SK-N-SH (cell line): Measurements from ENCODE around the gene MMP28. TPM values are rescaled to one million over a fixed set of nuclear protein-coding genes. Genes with fewer than 3 reads are reported as not detected.
A peak's percentile ranks its signal among the peaks of the same experiment; 100 is the strongest.

Experiments used
- CTCF ChIA-PET: fragments of 300-600, 350-600 bp; formaldehyde crosslinking; extraction: SDS; loops from one replicate; lab custom pipeline; 2021; lab: Yijun Ruan, JAX
- POLR2A ChIA-PET: fragments of 350-600 bp; sonication (Branson Sonifier 250); formaldehyde crosslinking; extraction: SDS; loops from one replicate; lab custom pipeline; 2020; ENCODE audit warnings: antibody characterized with exemption, inconsistent platforms; lab: Yijun Ruan, JAX
- DNase-seq: peaks from one replicate; pipeline ENCODE4 v3.0.0; 2012
- H2AFZ ChIP-seq: fragments of 200-600 bp; sonication (generic); 2 replicates; pipeline ENCODE4 v1.8.1; 2016; ENCODE audit warnings: antibody characterized with exemption, mild to moderate bottlenecking, low read depth
- H3F3A ChIP-seq: fragments of 200-600 bp; sonication (generic); replicated peaks from 2 replicates; pipeline ENCODE3; 2016; ENCODE audit warnings: antibody characterized with exemption, mild to moderate bottlenecking; ENCODE audit not compliant: insufficient read depth
- H3K27ac ChIP-seq, 2 experiments: fragments of 200-500 bp in 1 of 2; fragments of 200-600 bp in 1 of 2; sonication (Bioruptor generic) in 1 of 2; sonication (generic), shearing (Covaris generic) in 1 of 2; 2 replicates each; pipeline versions ENCODE4 v1.5.1 to v1.6.1; 2014 to 2016; ENCODE audit warnings: low read depth in 2 of 2, inconsistent platforms in 1 of 2, low read length in 1 of 2, mild to moderate bottlenecking in 1 of 2, mixed read lengths in 1 of 2
- H3K27me3 ChIP-seq: fragments of 200-600 bp; sonication (generic), shearing (Covaris generic); 2 replicates; pipeline ENCODE4 v1.6.1; 2016; ENCODE audit warnings: mixed run types; ENCODE audit not compliant: insufficient read depth
- H3K36me3 ChIP-seq, 2 experiments: fragments of 200-500 bp in 1 of 2; fragments of 200-600 bp in 1 of 2; sonication (Bioruptor generic) in 1 of 2; sonication (generic) in 1 of 2; replicated peaks in 1 of 2; 2 replicates each; pipeline versions ENCODE3 to v1.5.1; 2014 to 2016; ENCODE audit warnings: low read length in 1 of 2, mild to moderate bottlenecking in 1 of 2; ENCODE audit not compliant: insufficient read depth in 2 of 2, control insufficient read depth in 1 of 2
- H3K4me1 ChIP-seq, 2 experiments: fragments of 200-500 bp in 1 of 2; fragments of 200-600 bp in 1 of 2; sonication (Bioruptor generic) in 1 of 2; sonication (generic), shearing (Covaris generic) in 1 of 2; 2 replicates each; pipeline versions ENCODE4 v1.5.1 to v1.6.1; 2014 to 2016; ENCODE audit warnings: low read depth in 1 of 2, low read length in 1 of 2, mixed run types in 1 of 2; ENCODE audit not compliant: insufficient read depth in 2 of 2, control insufficient read depth in 1 of 2
- H3K4me2 ChIP-seq: fragments of 200-600 bp; sonication (generic), shearing (Covaris generic); 2 replicates; pipeline ENCODE4 v1.6.1; 2017; ENCODE audit warnings: mixed run types
- H3K4me3 ChIP-seq, 2 experiments: fragments of 200-500 bp in 1 of 2; fragments of 200-600 bp in 1 of 2; sonication (Bioruptor generic) in 1 of 2; sonication (generic), shearing (Covaris generic) in 1 of 2; 2 replicates each; pipeline versions ENCODE4 v1.5.1 to v1.8.1; 2014 to 2016; ENCODE audit warnings: low read depth in 2 of 2, inconsistent platforms in 1 of 2, low read length in 1 of 2, mild to moderate bottlenecking in 1 of 2, mixed read lengths in 1 of 2, moderate library complexity in 1 of 2
- H3K79me2 ChIP-seq: fragments of 200-600 bp; sonication (generic); 2 replicates; pipeline ENCODE4 v1.8.1; 2017; ENCODE audit warnings: mild to moderate bottlenecking; ENCODE audit not compliant: insufficient read depth
- H3K9ac ChIP-seq: fragments of 200-600 bp; sonication (generic); 2 replicates; pipeline ENCODE4 v1.6.1; 2017; ENCODE audit warnings: mixed run types
- H3K9me2 ChIP-seq: fragments of 200-600 bp; sonication (generic); 2 replicates; pipeline ENCODE4 v1.6.1; 2017; ENCODE audit warnings: mixed run types
- H3K9me3 ChIP-seq: fragments of 200-600 bp; sonication (generic); 2 replicates; pipeline ENCODE4 v1.6.1; 2017; ENCODE audit warnings: mixed run types, mild to moderate bottlenecking, moderate library complexity
- H4K20me1 ChIP-seq: fragments of 200-600 bp; sonication (generic); 2 replicates; pipeline ENCODE4 v1.6.1; 2017; ENCODE audit warnings: mild to moderate bottlenecking, mixed run types; ENCODE audit not compliant: insufficient read depth
- CHD2 ChIP-seq: fragments of 150-350 bp; IDR thresholded peaks from 2 replicates; pipeline ENCODE4 v1.6.1; 2018; ENCODE audit warnings: low read length; ENCODE audit not compliant: partially characterized antibody
- ELF1 ChIP-seq: IDR thresholded peaks from 2 replicates; pipeline ENCODE4 v1.4.0; 2012
- EP300 ChIP-seq, 2 experiments: IDR thresholded peaks; 2 replicates each; pipeline versions ENCODE4 v1.4.0 to v1.6.1; 2012; ENCODE audit warnings: borderline replicate concordance in 1 of 2, low read depth in 1 of 2, low read length in 1 of 2
- EZH2phosphoT487 ChIP-seq: fragments of 200-600 bp; sonication (generic); IDR thresholded peaks from 2 replicates; pipeline ENCODE4 v1.6.1; 2017; ENCODE audit warnings: low read depth, mixed run types, mild to moderate bottlenecking, antibody characterized with exemption, moderate library complexity, borderline replicate concordance
- FOXJ3 ChIP-seq: sonication (generic); formaldehyde crosslinking; IDR thresholded peaks from 2 replicates; pipeline ENCODE4 v1.5.1; 2020; ENCODE audit warnings: mild to moderate bottlenecking, missing genetic modification reagents
- FOXM1 ChIP-seq: IDR thresholded peaks from 2 replicates; pipeline ENCODE4 v1.4.0; 2012; ENCODE audit warnings: low read depth, mild to moderate bottlenecking
- GABPA ChIP-seq: IDR thresholded peaks from 2 replicates; pipeline ENCODE4 v1.4.0; 2012; ENCODE audit warnings: low read depth, mild to moderate bottlenecking
- MAX ChIP-seq: IDR thresholded peaks from 2 replicates; pipeline ENCODE4 v1.4.0; 2012; ENCODE audit warnings: low read depth
- MXI1 ChIP-seq: IDR thresholded peaks from 2 replicates; pipeline ENCODE4 v1.6.1; 2012; ENCODE audit warnings: mild to moderate bottlenecking, low read depth, low read length, improper control_type of control experiment
- NFIC ChIP-seq: IDR thresholded peaks from 2 replicates; pipeline ENCODE4 v1.4.0; 2012; ENCODE audit warnings: borderline replicate concordance
- NRF1 ChIP-seq: IDR thresholded peaks from 2 replicates; pipeline ENCODE4 v1.6.1; 2012; ENCODE audit warnings: low read depth, mild to moderate bottlenecking, low read length
- POLR2AphosphoS5 ChIP-seq: IDR thresholded peaks from 2 replicates; pipeline ENCODE4 v1.6.1; 2012; ENCODE audit warnings: low read depth, low read length
- RFX5 ChIP-seq: IDR thresholded peaks from 2 replicates; pipeline ENCODE4 v1.6.1; 2012; ENCODE audit warnings: mild to moderate bottlenecking, improper control_type of control experiment, low read length
- RXRA ChIP-seq: IDR thresholded peaks from 2 replicates; pipeline ENCODE4 v1.4.0; 2012; ENCODE audit warnings: low read depth, mild to moderate bottlenecking, borderline replicate concordance
- TAF1 ChIP-seq: IDR thresholded peaks from 2 replicates; pipeline ENCODE4 v1.6.1; 2012; ENCODE audit warnings: low read depth, mild to moderate bottlenecking, low read length, moderate library complexity, borderline replicate concordance
- TCF12 ChIP-seq: IDR thresholded peaks from 2 replicates; pipeline ENCODE4 v1.4.0; 2012
- TEAD4 ChIP-seq: IDR thresholded peaks from 2 replicates; pipeline ENCODE4 v1.4.0; 2012; ENCODE audit warnings: mild to moderate bottlenecking, borderline replicate concordance; ENCODE audit not compliant: insufficient read depth
- USF1 ChIP-seq: IDR thresholded peaks from 2 replicates; pipeline ENCODE4 v1.4.0; 2012; ENCODE audit warnings: low read depth, borderline replicate concordance
- YY1 ChIP-seq: IDR thresholded peaks from 2 replicates; pipeline ENCODE4 v1.4.0; 2012; ENCODE audit warnings: low read depth, mild to moderate bottlenecking
- WGBS: methylation state at CpG from one replicate; pipeline ENCODE4 v1.1.6; 2017; ENCODE audit warnings: low lambda C conversion rate; 5-methylcytosine and 5-hydroxymethylcytosine counted together
- polyA plus RNA-seq, 3 experiments: library from polyadenylated mRNA; depleted of rRNA; stranded (reverse); fragments of >200 nt; gene quantifications; 2 replicates each; pipeline ENCODE4 v1.2.3, GENCODE V29; 2012
- TF ChIP-seq, protein P1 (sequence below): IDR thresholded peaks from 2 replicates; pipeline ENCODE4; 2012
- TF ChIP-seq, protein P2 (sequence below): IDR thresholded peaks from 2 replicates; pipeline ENCODE4 v1.4.0; 2012; ENCODE audit warnings: low read depth, borderline replicate concordance

The MMP28 gene
- polyA plus RNA-seq, 1 of the 3 experiments (the other 2 are of a cell fraction) = 0.33 TPM

DNA sequence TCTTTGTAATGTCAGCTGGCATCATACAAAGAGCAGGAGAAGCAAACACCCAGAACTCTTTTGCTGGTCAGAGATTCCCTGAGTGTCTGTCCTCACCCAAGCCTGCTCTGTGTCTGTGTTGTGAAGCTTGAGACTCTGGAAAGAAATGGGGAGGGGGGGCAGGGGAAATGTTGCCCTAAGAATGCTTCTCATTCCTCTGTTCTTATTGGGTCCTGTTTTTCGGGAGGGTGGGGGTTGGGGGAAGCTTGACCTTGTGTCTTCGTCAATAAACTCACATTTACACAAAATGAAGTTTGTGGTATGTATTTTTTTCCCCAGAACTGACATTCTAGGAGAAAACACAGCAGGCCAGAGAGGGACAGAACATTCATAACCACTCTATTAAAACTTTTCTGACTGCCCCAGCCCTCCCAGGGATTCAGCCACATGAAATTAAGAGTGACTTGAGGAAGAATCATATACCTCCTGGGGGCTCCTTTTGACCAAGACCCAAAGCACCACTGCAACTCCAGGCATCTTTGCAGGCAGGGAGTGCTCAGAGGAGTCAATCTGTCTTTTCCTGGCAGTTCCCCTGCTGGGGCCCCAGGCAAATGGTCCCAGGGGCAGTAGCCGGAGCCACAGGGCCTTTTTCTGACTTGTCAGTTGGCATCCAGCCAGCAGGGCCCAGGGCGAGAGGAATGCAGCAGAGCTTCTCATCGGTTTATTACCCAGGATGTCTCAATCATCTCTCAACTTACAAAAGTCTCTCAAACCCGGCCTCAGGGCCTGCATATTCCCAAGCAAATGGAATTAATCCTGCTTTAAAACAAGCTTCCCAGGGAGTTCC lies 69.1 kb downstream of the MMP28 start:
- Histone ChIP-seq H3K9me2 (no peaks in the 10 kb centered on the region), H2AFZ (no peak overlapping the region), H3K4me1 (peaks cover 18 to 23% of the 10 kb centered on the region in 2 experiments; a peak in 3 of 4 replicates), H3K9me3 (no peaks in the 10 kb centered on the region), H3K36me3 (peaks cover 25 to 44% of the 10 kb centered on the region in 2 experiments), H3K27ac (peak overlapping the region; percentile 67 to 83), H4K20me1 (peaks cover 7% of the 10 kb centered on the region), H3F3A (peaks cover 15% of the 10 kb centered on the region), H3K4me3 (no peak overlapping the region), H3K27me3 (no peaks in the 10 kb centered on the region), H3K4me2 (peak overlapping the region; percentile 66), H3K79me2 (no peaks in the 10 kb centered on the region), H3K9ac (no peak overlapping the region)
- CTCF ChIA-PET = interaction anchor here (0.6 to 3.2 kb wide), 4 partner anchors 21 to 113 kb away, joined by 3 to 16 read pairs (median 4); no protein-coding TSS in a partner anchor
- TF ChIP-seq USF1 (no peak), RXRA (0 out of 2 replicates have a peak, but pooled peaks have one; percentile 14), EP300 (IDR thresholded peaks at IDR 0.05; ENCODE audit: borderline replicate concordance in 1 of 2, low read depth in 1 of 2, low read length in 1 of 2) (peak; percentile 8 to 11; a peak in 2 of 4 replicates), MXI1 (0 out of 2 replicates have a peak, but pooled peaks have one; percentile 21), TEAD4 (no peak), NFIC (peak; percentile 90), TCF12 (peak; percentile 52; the same call in 1 of the 2 replicates), GABPA (no peak), POLR2AphosphoS5 (no peak), NRF1 (no peak), MAX (no peak), FOXM1 (no peak)
- TF ChIP-seq, protein P1, sequence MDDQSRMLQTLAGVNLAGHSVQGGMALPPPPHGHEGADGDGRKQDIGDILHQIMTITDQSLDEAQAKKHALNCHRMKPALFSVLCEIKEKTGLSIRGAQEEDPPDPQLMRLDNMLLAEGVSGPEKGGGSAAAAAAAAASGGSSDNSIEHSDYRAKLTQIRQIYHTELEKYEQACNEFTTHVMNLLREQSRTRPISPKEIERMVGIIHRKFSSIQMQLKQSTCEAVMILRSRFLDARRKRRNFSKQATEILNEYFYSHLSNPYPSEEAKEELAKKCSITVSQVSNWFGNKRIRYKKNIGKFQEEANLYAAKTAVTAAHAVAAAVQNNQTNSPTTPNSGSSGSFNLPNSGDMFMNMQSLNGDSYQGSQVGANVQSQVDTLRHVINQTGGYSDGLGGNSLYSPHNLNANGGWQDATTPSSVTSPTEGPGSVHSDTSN = peak; percentile 44; the same call in 1 of the 2 replicates
- 38% methylated on average over 6 of the region's 6 CpGs for WGBS
- no peak for DNase-seq
- POLR2A ChIA-PET = no interaction called here

- no peak overlapping the region for H3K4me3 ChIP-seq
- no peaks in the 10 kb centered on the region for H3K79me2 ChIP-seq
- no peaks in the 10 kb centered on the region for H3K27me3 ChIP-seq
- no peak overlapping the region for H2AFZ ChIP-seq
- peaks cover 15% of the 10 kb centered on the region for H3F3A ChIP-seq
- 94% methylated on average over 2 of the region's 2 CpGs for WGBS
- no peaks in the 10 kb centered on the region for H3K9me3 ChIP-seq
- no peaks in the 10 kb centered on the region for H3K9me2 ChIP-seq
- no peak overlapping the region for H3K9ac ChIP-seq
- H3K4me2 ChIP-seq = peak overlapping the region; percentile 66; the same call in 1 of the 2 replicates
- DNase-seq = no peak
- H3K36me3 ChIP-seq = peaks cover 27 to 50% of the 10 kb centered on the region in 2 experiments
- H4K20me1 ChIP-seq = peaks cover 7% of the 10 kb centered on the region
- ChIA-PET CTCF (interaction anchor here (0.8 to 3.2 kb wide), 2 partner anchors 22 to 38 kb away, joined by 3 to 16 read pairs; no protein-coding TSS in a partner anchor), POLR2A (no interaction called here)
- peaks cover 13 to 19% of the 10 kb centered on the region in 2 experiments; a peak in 3 of 4 replicates for H3K4me1 ChIP-seq
- peak overlapping the region; percentile 67 to 83; a peak in 3 of 4 replicates for H3K27ac ChIP-seq
- TF ChIP-seq YY1 (no peak), EZH2phosphoT487 (no peak), USF1 (no peak), TAF1 (no peak), CHD2 (no peak), NRF1 (no peak), ELF1 (no peak), RXRA (no peak), RFX5 (no peak), FOXJ3 (CRISPR knock-in tag) (no peak), MXI1 (no peak)
- TF ChIP-seq, protein P2, sequence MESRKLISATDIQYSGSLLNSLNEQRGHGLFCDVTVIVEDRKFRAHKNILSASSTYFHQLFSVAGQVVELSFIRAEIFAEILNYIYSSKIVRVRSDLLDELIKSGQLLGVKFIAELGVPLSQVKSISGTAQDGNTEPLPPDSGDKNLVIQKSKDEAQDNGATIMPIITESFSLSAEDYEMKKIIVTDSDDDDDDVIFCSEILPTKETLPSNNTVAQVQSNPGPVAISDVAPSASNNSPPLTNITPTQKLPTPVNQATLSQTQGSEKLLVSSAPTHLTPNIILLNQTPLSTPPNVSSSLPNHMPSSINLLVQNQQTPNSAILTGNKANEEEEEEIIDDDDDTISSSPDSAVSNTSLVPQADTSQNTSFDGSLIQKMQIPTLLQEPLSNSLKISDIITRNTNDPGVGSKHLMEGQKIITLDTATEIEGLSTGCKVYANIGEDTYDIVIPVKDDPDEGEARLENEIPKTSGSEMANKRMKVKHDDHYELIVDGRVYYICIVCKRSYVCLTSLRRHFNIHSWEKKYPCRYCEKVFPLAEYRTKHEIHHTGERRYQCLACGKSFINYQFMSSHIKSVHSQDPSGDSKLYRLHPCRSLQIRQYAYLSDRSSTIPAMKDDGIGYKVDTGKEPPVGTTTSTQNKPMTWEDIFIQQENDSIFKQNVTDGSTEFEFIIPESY = no peak
- TF ChIP-seq, protein P1 = no peak
Measured at GRCh38 chr17:35725802-35726126, 69.7 kb downstream of the MMP28 start.
